SKM-1 treated with dmso at 0.1 percent for 144 hours (cell line): Measurements from ENCODE around the gene ABLIM1.

ENCODE experiments used
- DNase-seq: peaks from one replicate; lab custom pipeline; 2025; ENCODE audit not compliant: unreplicated experiment; lab: John Stamatoyannopoulos, UW

ABLIM1 gene

DNA sequence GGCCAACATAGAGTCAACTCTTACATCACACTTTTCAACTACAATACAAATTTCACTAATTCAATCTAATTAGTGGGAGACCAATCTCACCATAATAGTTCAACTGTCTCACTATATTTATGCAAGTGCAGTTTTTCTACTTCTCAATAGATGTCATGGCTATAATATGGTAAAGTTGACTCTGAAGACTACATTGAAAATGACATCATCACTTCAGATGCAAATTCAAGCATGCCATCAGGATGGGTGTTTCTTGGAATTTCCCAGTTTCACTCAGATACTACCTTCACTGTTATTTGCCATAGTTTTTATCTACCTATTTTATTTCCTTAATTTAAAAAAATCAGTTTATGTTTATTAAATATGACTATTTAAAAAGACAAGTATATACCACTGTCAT lies 67.1 kb downstream of the ABLIM1 start:
- DNase-seq = no peak

GRCh38 chr10:114584419-114584818 lies 73.7 kb downstream of the ABLIM1 start:
- no peak for DNase-seq

- no peak for DNase-seq
Measured at GRCh38 chr10:114581071-114581470, 77.0 kb downstream of the ABLIM1 start.

DNA sequence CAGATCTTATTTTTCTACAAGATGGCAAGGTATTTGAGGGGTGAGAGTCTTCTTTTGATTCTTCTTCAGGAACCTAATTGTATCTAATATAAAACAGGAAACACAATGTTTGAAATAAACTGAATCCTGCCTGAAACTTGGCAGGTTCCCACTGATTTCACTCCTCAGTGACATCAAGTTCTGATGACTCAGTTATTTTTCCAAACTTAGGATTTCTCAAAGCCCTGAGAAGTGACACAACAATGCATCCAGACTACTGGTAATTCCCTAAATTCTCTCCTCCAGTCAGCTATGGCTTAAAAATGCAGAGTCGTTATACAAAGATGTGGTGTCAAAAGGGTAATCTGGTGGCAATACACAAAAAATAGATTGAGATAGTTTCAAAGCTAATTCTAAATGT lies 80.9 kb downstream of the ABLIM1 start:
- DNase-seq = no peak

DNA sequence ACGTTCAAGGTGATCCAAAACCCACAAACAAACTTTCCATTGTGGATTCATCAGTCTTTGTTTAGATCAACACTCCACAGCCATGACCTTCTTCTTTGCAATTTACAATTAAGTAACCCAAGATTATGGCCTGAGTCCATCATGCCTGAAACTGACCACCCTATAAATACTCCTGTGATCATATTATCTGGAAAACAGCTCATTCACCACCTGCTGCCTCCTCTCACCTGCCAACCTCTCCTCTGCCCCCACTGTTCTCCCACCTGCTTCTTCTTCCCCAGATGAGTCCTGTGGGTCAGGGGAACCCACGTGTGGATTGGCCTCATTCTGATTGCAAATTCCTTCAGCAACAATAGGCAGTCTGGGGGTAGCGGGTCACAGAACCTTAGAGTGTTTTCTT lies 81.4 kb downstream of the ABLIM1 start:
- DNase-seq = no peak

- DNase-seq = no peak
Measured at GRCh38 chr10:114576132-114576487, 82.0 kb downstream of the ABLIM1 start.

DNA sequence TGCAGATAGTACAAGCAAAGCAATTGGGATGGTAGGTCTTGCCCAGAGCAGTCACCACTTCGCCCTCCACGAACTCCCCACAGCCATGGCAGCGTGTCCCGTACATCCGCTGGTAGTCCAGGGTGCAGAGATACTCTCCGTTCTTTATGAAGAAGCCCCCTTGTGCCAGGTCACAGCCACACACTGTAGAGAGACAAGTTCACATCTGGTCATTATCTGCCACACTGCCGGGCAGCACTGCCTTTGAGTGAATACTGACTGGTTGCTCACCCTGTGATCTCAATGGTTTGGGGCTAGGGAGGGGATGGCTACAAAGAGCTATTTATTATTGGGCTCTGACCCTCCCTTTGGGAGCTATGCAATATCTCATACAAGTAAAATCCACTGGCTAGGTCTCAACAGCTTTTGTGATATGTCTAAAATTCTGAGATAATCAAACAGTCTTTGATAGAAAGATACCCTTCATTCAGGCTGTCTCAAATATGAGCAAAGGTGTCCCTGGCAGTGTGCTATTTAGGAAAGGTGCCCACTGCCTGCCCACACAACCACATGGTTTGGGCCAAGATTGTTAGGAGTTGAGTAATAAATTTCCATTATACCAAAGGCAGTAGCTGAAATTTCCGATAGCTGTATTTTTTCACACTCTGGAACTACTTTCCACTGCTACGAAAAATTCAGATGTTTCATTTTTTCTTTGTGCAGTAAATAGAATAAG lies 82.5 kb downstream of the ABLIM1 start:
- no peak for DNase-seq

DNA sequence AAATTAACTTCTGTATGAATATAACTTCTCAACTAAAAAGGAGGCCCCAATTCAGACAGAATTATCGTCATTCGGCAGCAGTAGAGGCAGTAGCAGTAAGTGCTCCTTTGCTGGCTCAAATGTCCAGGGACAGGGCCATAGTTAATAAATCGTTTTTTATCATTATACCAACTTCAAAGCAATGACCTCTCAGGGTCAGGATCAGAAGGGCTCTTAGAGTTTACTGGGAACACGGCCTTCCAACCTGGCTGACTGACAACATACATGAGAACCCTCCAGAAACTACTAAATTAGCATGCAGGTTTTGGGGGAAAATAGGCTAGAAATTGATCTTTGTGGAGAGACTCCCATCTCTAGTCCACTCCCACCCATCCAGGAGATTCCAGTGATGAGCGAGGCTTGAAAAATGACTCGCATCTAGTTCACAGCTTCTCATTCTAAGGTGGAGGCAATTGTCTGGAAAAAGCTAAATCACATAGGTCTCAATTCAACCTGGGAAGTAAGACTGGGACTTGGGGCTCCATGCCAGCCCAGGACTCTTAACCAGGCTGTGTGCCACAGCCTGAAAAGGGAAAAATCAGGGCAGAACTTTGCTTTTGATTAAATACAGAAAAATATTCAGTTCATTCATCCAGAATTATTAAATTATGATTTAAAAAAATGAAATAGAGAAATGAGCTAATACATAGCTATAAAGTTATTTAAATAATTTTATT lies 84.6 kb downstream of the ABLIM1 start:
- no peak for DNase-seq

DNA sequence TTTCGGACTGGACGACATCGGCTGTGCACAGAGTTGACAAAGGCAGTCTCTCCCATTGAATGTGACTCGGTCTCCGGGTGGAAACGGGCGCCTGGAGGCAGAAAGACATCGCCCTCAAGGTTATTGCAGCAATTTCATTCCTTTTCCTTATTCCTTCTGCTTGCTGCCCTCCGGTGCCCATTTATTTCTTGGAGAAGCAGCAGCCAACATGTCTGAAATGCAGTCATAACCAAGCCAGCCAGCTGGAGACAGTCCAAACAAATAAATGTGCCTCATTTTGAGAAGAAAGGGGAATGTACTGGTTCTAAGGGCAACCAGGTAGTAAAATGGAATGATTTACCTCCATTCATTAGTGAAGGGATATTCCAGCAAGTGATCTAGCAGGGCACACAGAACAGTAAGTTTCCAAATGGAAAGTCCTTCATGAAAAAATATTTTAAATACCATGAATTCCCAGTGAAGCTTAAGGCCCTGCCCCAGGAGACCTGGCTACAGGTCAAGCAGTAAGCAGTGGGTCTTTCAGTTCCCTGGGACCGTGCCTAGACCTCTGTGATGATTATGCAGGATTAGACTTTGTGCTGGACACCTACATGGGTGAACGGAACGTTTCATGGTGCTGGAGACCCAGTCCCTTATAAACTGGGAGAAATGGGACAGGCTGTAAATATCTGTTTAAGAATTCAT lies 86.6 kb downstream of the ABLIM1 start:
- no peak for DNase-seq

DNA sequence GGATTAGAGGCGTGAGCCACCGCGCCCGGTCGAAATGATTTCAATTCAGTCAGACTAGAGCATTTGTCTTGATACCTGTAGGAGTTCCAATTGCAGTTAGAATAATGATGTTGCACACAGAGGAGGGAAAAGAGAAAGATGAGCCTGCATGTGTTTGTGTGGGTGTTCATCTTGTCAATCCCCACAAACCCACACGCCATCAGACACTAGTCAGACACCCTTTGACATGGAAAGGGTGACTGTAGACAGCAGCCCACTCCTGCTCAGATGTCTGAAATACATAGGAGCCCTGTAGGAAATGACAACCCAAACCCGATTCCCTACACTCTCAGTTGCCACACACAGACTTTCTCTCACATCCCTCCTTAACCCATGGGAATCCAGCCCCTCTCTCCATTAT lies 92.0 kb downstream of the ABLIM1 start:
- no peak for DNase-seq

DNA sequence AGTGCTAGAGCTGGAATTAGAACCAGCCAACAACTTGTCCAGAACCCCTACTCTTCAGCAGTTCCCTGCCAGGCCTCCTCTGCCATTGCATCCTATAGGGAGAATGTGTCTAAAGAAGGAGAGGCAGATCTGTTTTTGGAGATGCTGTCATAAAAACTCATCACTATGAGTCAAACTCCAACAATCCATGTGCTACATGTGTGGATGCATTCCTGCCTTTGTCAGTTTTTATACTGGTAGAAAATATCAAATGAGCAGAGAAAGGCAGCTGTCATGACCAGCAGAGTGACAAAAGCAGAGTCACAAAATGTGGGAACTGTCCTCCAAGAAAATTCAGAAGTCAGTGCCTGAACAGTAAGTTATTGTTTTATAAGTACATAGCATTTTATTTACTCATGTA lies 93.0 kb downstream of the ABLIM1 start:
- DNase-seq = no peak

GRCh38 chr10:114561008-114561523 lies 97.0 kb downstream of the ABLIM1 start:
- DNase-seq = no peak

DNA sequence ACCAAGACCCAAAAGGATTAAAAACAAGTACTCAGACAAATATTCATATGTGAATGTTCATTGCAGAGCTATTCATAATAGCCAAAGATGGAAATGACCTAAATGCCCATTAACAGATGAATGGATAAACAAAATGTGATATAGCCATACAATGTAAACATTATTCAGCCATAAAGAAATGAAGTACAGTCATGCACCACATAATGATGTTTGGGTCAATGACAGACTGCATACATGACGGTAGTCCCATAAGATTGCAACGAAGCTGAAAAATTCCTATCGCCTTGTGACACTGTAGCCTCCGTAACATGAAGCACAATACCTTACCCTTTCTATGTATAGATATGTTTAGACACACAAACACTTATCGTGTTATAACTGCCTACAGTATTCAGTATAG lies 97.9 kb downstream of the ABLIM1 start:
- no peak for DNase-seq

DNA sequence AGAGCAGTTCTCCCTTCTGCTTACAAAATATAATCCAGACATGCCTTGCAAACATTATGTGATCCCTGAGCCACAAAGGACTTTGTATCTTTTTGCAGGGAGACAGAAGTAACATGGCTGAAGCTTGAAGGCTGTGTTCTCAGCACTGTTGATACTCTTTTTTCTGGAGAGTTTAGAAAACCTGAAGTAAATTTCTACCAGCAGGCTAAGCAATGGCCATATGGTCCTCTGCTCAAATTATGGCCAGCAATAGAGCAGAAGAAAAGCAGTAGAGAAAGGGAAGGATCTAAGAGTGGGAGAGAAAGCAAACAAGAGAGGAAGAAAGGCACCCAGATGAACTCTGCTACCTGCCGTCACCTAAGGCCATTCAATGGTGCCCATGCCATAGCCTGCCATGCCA lies 98.4 kb downstream of the ABLIM1 start:
- DNase-seq = no peak

GRCh38 chr10:114557854-114558253 lies 100.2 kb downstream of the ABLIM1 start:
- DNase-seq = no peak

DNA sequence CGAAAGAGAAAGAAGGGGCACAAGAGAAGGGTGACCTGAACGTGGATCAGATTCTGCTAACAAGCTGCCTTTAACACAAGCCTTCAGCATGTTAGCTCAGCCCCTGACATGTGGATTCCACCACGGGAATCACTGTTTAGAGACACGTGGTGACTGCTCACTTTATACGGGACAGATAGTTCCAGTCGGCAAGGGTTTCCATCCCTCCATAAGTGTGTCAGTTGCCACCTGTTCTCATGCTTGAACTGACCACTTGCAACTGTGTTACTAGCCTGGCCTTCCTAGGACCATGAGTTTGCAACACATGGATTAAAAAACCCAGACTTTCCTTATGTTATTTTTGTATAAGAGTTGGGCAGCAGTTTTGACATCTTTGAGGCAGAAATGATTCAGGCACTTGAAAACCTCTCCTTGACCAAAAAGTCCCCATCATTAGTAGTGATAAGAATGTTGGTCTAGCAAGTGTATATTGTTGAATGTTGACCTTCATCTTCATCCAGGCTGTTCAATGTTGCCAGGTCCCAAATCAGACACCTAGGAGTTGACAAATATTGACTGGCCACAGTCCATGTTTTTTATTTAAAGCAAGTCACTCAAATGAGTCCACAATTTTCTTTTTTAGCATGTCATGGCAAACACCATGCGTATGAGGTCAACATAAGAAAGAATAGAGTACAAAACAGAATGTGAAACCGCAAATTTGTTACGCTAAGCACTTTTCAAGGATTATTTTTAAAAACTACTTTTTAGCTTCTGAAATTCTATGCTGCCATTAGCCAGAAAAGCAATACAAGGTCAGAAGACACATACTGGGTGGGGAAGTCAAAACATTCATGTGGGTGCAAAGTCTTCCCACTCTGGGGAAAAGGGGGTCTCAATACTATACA lies 101.6 kb downstream of the ABLIM1 start:
- no peak for DNase-seq

GRCh38 chr10:114553436-114553835 lies 104.6 kb downstream of the ABLIM1 start:
- DNase-seq = no peak

- DNase-seq = no peak
Measured at GRCh38 chr10:114552050-114552449, 106.0 kb downstream of the ABLIM1 start.

DNA sequence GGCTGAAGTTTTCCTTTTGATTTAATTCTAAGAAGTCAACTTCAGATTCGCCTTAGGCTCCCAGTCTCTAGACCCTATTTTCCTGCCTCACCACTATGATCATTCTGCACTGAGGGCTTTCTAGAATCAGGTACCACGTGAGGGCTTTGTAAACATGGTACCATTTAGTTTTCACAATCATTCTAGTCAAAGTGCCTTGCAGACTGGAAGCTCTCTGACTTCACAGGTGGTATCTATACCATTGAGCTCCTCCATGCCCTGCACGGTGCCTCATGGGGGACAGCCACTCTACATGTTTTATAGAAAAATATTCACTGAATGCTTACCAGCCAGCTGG lies 106.5 kb downstream of the ABLIM1 start:
- DNase-seq = no peak

GRCh38 chr10:114550756-114551635 lies 107.1 kb downstream of the ABLIM1 start:
- peak; percentile 16 for DNase-seq
